Measurements from ENCODE around the gene NAT8L.

- TF ChIP-seq, protein P1, sequence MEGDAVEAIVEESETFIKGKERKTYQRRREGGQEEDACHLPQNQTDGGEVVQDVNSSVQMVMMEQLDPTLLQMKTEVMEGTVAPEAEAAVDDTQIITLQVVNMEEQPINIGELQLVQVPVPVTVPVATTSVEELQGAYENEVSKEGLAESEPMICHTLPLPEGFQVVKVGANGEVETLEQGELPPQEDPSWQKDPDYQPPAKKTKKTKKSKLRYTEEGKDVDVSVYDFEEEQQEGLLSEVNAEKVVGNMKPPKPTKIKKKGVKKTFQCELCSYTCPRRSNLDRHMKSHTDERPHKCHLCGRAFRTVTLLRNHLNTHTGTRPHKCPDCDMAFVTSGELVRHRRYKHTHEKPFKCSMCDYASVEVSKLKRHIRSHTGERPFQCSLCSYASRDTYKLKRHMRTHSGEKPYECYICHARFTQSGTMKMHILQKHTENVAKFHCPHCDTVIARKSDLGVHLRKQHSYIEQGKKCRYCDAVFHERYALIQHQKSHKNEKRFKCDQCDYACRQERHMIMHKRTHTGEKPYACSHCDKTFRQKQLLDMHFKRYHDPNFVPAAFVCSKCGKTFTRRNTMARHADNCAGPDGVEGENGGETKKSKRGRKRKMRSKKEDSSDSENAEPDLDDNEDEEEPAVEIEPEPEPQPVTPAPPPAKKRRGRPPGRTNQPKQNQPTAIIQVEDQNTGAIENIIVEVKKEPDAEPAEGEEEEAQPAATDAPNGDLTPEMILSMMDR (IDR thresholded peaks at IDR 0.05) = no peak
- TF ChIP-seq POLR2A (IDR thresholded peaks at IDR 0.05; ENCODE audit: low read depth) (no peak), EP300 (IDR thresholded peaks at IDR 0.05) (no peak), POLR2AphosphoS5 (IDR thresholded peaks at IDR 0.05) (no peak)
Observed at GRCh38 chr4:2062168-2062807, 3.2 kb downstream of the NAT8L start.

Data from esophagus muscularis mucosa (tissue), 4 donors.